ENCODE results near the gene LIPN. TPM values are rescaled to one million over a fixed set of nuclear protein-coding genes. Genes with fewer than 3 reads are reported as not detected.

The LIPN gene
- total RNA-seq, 1 donor from 2014 or later: not detected

- DNase-seq (ENCODE audit: low read depth in 2 of 2): no peak
These were observed 66.6 kb downstream of the LIPN start for GRCh38 chr10:88826388-88826787.

- DNase-seq (ENCODE audit: low read depth in 2 of 2): no peak
These were observed 67.9 kb downstream of the LIPN start for GRCh38 chr10:88827671-88828070.

- no peak for DNase-seq (ENCODE audit: low read depth in 2 of 2)
These were observed 68.5 kb downstream of the LIPN start for GRCh38 chr10:88828310-88828709.

Other genes starting within 250 kb of the LIPN start
- gene RNLS, start 176.7 kb upstream of the LIPN start, total RNA-seq: 0.39 and 1.4 TPM in 2 replicates
- not detected in 2 replicates for gene LIPJ, start 173.3 kb upstream of the LIPN start, total RNA-seq
- not detected in 2 replicates for gene LIPF, start 95.6 kb upstream of the LIPN start, total RNA-seq
- gene LIPK, start 53.8 kb upstream of the LIPN start, total RNA-seq: not detected in 2 replicates
- not detected in 2 replicates for gene LIPM, start 42.7 kb downstream of the LIPN start, total RNA-seq
- not detected in 2 replicates for gene ANKRD22, start 91.8 kb downstream of the LIPN start, total RNA-seq
- 0.25 and 0.26 TPM in 2 replicates for gene STAMBPL1, start 120.2 kb downstream of the LIPN start, total RNA-seq
- 4.1 and 7.1 TPM in 2 replicates for gene ACTA2, start 192.8 kb downstream of the LIPN start, total RNA-seq
- 5.8 and 7.6 TPM in 2 replicates for gene FAS, start 230.8 kb downstream of the LIPN start, total RNA-seq

All from dermis microvascular lymphatic vessel endothelial cell (primary cell).